Activated CD8-positive, alpha-beta memory T cell treated with anti-CD3 and anti-CD28 coated beads, Interleukin-2, amount 10 ng/mL, durations not matched to agents 7 days and 5 days (primary cell): ENCODE measurements around the gene TMEM87B. TPM values are rescaled to one million over a fixed set of nuclear protein-coding genes. Genes with fewer than 3 reads are reported as not detected.

ENCODE experiments used
- ATAC-seq: fragments of 150-1000 bp; cut with Tn5 transposase; one replicate; pipeline ENCODE4 v1.10.0; 2021; ENCODE audit warnings: moderate library complexity
- CTCF ChIA-PET: fragments of 350-600 bp; sonication (Branson Sonifier 250); formaldehyde crosslinking; loops from one replicate; lab custom pipeline; 2021; ENCODE audit warnings: antibody characterized with exemption; lab: Charles Lee
- DNase-seq: peaks from one replicate; pipeline ENCODE4 v3.0.0-alpha.2; 2020
- H3K27ac Mint-ChIP-seq: one replicate; pipeline ENCODE4 v1.8.0; 2021; ENCODE audit warnings: mild to moderate bottlenecking, mixed read lengths
- H3K27me3 Mint-ChIP-seq: one replicate; pipeline ENCODE4 v1.8.0; 2021; ENCODE audit warnings: mixed read lengths
- H3K36me3 Mint-ChIP-seq: one replicate; pipeline ENCODE4 v1.8.0; 2021; ENCODE audit warnings: mild to moderate bottlenecking, mixed read lengths
- H3K4me1 Mint-ChIP-seq: one replicate; pipeline ENCODE4 v1.8.0; 2021; ENCODE audit warnings: mixed read lengths
- H3K4me3 Mint-ChIP-seq: one replicate; pipeline ENCODE4 v1.8.0; 2021; ENCODE audit warnings: mild to moderate bottlenecking, moderate library complexity, mixed read lengths
- H3K9me3 Mint-ChIP-seq: one replicate; pipeline ENCODE4 v1.8.0; 2022; ENCODE audit warnings: low read depth, mixed read lengths
- total RNA-seq, 2 experiments: library from RNA; stranded (reverse); gene quantifications; one replicate each; pipeline ENCODE4 v1.2.3, GENCODE V29; 2021

The TMEM87B gene
- total RNA-seq, 2 experiments from 2014 or later: 19.1 to 19.7 TPM

GRCh38 chr2:112166806-112167499 is 111.9 kb downstream of the TMEM87B start:
- ATAC-seq (no peak), DNase-seq (no peak)
- no peak overlapping the region for H3K4me3 Mint-ChIP-seq
- peaks cover 5% of the 10 kb centered on the region for H3K4me1 Mint-ChIP-seq
- CTCF ChIA-PET: no interaction called here
- H3K27me3 Mint-ChIP-seq: no peaks in the 10 kb centered on the region
- H3K27ac Mint-ChIP-seq: no peak overlapping the region
- no peaks in the 10 kb centered on the region for H3K36me3 Mint-ChIP-seq
- H3K9me3 Mint-ChIP-seq: no peaks in the 10 kb centered on the region

GRCh38 chr2:112168422-112169124 is 113.5 kb downstream of the TMEM87B start:
- ATAC-seq (no peak), DNase-seq (no peak)
- CTCF ChIA-PET: no interaction called here
- Mint-ChIP-seq H3K4me1 (peaks cover 5% of the 10 kb centered on the region), H3K9me3 (no peaks in the 10 kb centered on the region), H3K36me3 (no peaks in the 10 kb centered on the region), H3K27me3 (no peaks in the 10 kb centered on the region), H3K27ac (no peak overlapping the region), H3K4me3 (no peak overlapping the region)

Other genes starting within 250 kb of the TMEM87B start
- 10 to 100 TPM; 71.5 to 97.1 TPM for gene ANAPC1, start 171.1 kb upstream of the TMEM87B start, total RNA-seq
- gene MERTK, start 156.7 kb upstream of the TMEM87B start, total RNA-seq: under 1 TPM; 0.09 to 0.30 TPM
- gene FBLN7, start 83.1 kb downstream of the TMEM87B start, total RNA-seq: under 1 TPM; 0.26 to 0.63 TPM
- 10 to 100 TPM; 10.5 to 16.0 TPM for gene ZC3H8, start 199.8 kb downstream of the TMEM87B start, total RNA-seq
- 10 to 100 TPM in 1 of 2 experiments, 1 to 10 TPM in 1; 6.9 to 12.1 TPM for gene ZC3H6, start 220.3 kb downstream of the TMEM87B start, total RNA-seq